ENCODE data around the gene MARCHF9. TPM values are rescaled to one million over a fixed set of nuclear protein-coding genes. Genes with fewer than 3 reads are reported as not detected.

The MARCHF9 gene
- total RNA-seq, 6 experiments from 2014 or later, result 0.94 to 3.2 (median 1.2) TPM

DNA sequence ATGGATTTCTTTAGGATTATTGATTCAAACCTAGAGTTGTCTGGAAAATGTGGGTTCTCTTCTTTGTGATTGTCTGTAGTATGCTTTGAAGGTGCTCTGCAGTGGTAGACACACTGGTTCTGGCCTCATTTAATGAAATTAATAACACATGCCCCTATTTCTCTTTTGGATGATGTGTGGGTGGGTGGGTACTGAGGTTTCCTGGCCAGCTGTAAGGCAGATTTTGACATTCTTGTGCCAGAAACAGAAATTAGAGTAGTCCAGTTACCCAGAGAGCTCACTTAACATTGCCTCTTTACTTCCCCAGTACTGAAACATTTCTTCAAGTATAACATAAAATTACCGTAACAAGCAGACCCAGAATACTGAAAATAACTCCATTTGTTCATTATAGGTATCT lies 42.1 kb downstream of the MARCHF9 start:
- Mint-ChIP-seq H3K36me3 (ENCODE audit: low read depth) (peaks cover 27% of the 10 kb centered on the region), H3K4me3 (no peak overlapping the region), H3K27me3 (ENCODE audit: insufficient read depth) (no peaks in the 10 kb centered on the region), H3K27ac (no peak overlapping the region), H3K4me1 (ENCODE audit: low read depth) (peaks cover 32% of the 10 kb centered on the region), H3K9me3 (no peaks in the 10 kb centered on the region)
- DNase-seq, result no peak
- TF ChIP-seq, protein P1, sequence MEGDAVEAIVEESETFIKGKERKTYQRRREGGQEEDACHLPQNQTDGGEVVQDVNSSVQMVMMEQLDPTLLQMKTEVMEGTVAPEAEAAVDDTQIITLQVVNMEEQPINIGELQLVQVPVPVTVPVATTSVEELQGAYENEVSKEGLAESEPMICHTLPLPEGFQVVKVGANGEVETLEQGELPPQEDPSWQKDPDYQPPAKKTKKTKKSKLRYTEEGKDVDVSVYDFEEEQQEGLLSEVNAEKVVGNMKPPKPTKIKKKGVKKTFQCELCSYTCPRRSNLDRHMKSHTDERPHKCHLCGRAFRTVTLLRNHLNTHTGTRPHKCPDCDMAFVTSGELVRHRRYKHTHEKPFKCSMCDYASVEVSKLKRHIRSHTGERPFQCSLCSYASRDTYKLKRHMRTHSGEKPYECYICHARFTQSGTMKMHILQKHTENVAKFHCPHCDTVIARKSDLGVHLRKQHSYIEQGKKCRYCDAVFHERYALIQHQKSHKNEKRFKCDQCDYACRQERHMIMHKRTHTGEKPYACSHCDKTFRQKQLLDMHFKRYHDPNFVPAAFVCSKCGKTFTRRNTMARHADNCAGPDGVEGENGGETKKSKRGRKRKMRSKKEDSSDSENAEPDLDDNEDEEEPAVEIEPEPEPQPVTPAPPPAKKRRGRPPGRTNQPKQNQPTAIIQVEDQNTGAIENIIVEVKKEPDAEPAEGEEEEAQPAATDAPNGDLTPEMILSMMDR (IDR thresholded peaks at IDR 0.05), result no peak

DNA sequence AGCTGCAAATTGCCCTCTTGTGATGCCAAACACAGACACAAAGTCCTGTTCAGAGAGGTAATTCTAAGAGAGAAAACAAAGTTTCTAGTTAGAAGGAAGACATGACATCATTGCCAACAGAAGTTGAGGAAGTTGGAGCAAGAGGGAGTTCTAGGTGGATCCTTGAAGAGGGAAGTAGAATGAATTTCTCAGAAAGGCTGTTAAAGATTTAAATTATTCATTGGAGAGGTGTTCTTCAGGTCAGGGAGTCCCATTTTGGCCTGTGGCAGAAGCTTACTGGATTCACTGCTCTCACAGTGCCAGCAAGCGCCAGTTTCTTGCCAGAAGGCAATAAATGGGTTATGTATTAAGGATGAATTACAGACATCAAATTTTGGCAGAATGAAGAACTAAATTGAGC lies 43.0 kb downstream of the MARCHF9 start:
- Mint-ChIP-seq H3K27ac (no peak overlapping the region), H3K4me1 (ENCODE audit: low read depth) (peaks cover 29% of the 10 kb centered on the region), H3K27me3 (ENCODE audit: insufficient read depth) (no peaks in the 10 kb centered on the region), H3K9me3 (no peaks in the 10 kb centered on the region), H3K4me3 (no peak overlapping the region), H3K36me3 (ENCODE audit: low read depth) (peaks cover 23% of the 10 kb centered on the region)
- TF ChIP-seq, protein P1 (IDR thresholded peaks at IDR 0.05), result no peak
- no peak for DNase-seq

DNA sequence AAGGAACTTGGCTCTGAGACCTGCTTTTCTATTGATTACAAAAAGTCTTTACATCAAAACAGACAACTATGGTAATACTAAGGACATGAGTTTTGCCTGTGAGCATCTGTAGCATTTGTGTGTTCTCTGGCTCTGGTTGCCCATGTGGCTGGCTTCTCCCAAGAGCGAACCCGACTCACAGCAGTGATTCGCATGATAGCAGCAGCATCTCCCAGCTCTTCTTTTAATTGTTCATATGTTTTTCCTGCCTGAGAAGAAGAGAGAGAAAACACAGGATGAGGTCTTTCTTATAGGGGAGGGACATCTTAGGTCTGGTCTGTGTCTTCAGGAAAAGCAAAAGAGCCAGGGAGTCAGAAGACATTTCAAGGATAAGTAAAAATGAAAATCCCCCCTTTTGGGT lies 46.1 kb downstream of the MARCHF9 start:
- peaks cover 3% of the 10 kb centered on the region for H3K4me1 Mint-ChIP-seq (ENCODE audit: low read depth)
- no peak for DNase-seq
- TF ChIP-seq, protein P1 (IDR thresholded peaks at IDR 0.05), result no peak
- H3K27me3 Mint-ChIP-seq (ENCODE audit: insufficient read depth), result no peaks in the 10 kb centered on the region
- H3K9me3 Mint-ChIP-seq, result no peaks in the 10 kb centered on the region
- H3K4me3 Mint-ChIP-seq, result no peak overlapping the region
- no peak overlapping the region for H3K27ac Mint-ChIP-seq
- H3K36me3 Mint-ChIP-seq (ENCODE audit: low read depth), result peaks cover 13% of the 10 kb centered on the region

DNA sequence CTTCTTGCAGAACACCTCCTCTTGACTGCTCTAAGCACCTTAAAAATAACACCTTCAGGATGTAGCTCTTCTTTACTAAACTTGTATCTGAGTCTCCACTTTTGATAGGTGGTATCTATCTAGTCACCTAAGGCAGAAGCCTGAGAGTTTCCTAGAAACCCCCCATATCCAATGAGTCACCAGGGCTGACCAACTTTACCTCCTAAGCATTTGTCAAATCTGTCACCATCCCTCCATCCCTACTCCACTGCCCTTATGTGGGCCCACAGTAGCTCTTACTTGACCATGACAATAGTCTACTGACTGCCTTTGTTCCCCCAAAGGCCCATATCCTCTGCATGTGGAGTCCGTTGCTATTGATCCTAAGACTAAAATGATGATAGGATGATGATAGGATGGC lies 47.7 kb downstream of the MARCHF9 start:
- no peaks in the 10 kb centered on the region for H3K9me3 Mint-ChIP-seq
- no peak for DNase-seq
- H3K36me3 Mint-ChIP-seq (ENCODE audit: low read depth), result peaks cover 12% of the 10 kb centered on the region; the same call in 1 of the 2 replicates
- TF ChIP-seq, protein P1 (IDR thresholded peaks at IDR 0.05), result no peak
- H3K27ac Mint-ChIP-seq, result no peak overlapping the region
- no peaks in the 10 kb centered on the region for H3K4me1 Mint-ChIP-seq (ENCODE audit: low read depth)
- H3K27me3 Mint-ChIP-seq (ENCODE audit: insufficient read depth), result no peaks in the 10 kb centered on the region
- no peak overlapping the region for H3K4me3 Mint-ChIP-seq

DNA sequence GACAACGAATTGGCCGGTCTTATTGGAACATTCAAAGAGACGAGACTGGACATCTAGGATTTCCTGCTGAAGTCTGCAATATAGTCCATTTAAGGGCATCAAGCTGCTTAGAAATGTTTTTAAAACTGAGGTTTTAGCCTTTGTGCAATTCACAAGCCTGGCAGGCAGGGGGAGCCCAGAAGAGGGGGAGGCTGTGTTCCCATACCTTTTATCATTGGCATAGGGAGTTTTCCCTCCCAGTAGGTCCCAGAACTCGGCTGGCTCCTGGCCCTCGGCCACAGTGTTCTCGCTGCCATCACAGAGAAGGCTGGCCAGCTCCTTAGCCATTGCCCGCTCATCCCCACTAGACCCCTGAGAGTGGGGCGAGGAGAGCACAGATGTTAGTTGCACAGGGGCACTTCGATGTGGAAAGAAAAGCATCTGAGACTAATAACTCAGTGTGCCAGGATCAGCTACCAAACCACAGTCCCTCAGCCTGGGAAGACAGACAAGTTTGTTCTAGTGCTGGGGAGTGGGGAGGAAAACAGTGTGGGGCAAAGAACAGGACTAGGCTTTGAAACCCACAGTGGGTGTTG lies 48.5 kb downstream of the MARCHF9 start:
- peaks cover 12% of the 10 kb centered on the region; the same call in 1 of the 2 replicates for H3K36me3 Mint-ChIP-seq (ENCODE audit: low read depth)
- no peaks in the 10 kb centered on the region for H3K27me3 Mint-ChIP-seq (ENCODE audit: insufficient read depth)
- TF ChIP-seq, protein P1 (IDR thresholded peaks at IDR 0.05), result peak; percentile 85
- H3K4me1 Mint-ChIP-seq (ENCODE audit: low read depth), result no peaks in the 10 kb centered on the region
- H3K27ac Mint-ChIP-seq, result no peak overlapping the region
- DNase-seq, result peak; percentile 36
- H3K9me3 Mint-ChIP-seq, result no peaks in the 10 kb centered on the region
- no peak overlapping the region for H3K4me3 Mint-ChIP-seq
